H9 (cell line): ENCODE data around the gene THOP1. TPM values are rescaled to one million over a fixed set of nuclear protein-coding genes. Genes with fewer than 3 reads are reported as not detected.

Source experiments
- DNase-seq: peaks from one replicate; pipeline ENCODE4 v3.0.0-alpha.2; 2017
- H2AFZ ChIP-seq: one replicate; pipeline ENCODE4 v1.6.1; 2013; ENCODE audit warnings: mild to moderate bottlenecking, low read length, control low read depth, moderate library complexity
- H2AK5ac ChIP-seq: 2 replicates; pipeline ENCODE4 v1.6.1; 2013; ENCODE audit warnings: low read length, control low read depth, mixed read lengths; ENCODE audit not compliant: insufficient read length
- H2BK120ac ChIP-seq: one replicate; pipeline ENCODE4 v1.6.1; 2013; ENCODE audit warnings: low read depth, mild to moderate bottlenecking, low read length, control low read depth, inconsistent platforms; ENCODE audit not compliant: poor library complexity, severe bottlenecking
- H2BK12ac ChIP-seq: 2 replicates; pipeline ENCODE4 v1.6.1; 2013; ENCODE audit warnings: low read length, control low read depth, mixed read lengths, low read depth; ENCODE audit not compliant: insufficient read length
- H2BK15ac ChIP-seq: 2 replicates; pipeline ENCODE4 v1.6.1; 2013; ENCODE audit warnings: low read depth, low read length, control low read depth
- H2BK20ac ChIP-seq: one replicate; pipeline ENCODE4 v1.6.1; 2013; ENCODE audit warnings: low read depth, mild to moderate bottlenecking, low read length, control low read depth, inconsistent platforms; ENCODE audit not compliant: poor library complexity, severe bottlenecking
- H2BK5ac ChIP-seq: 2 replicates; pipeline ENCODE4 v1.6.1; 2013; ENCODE audit warnings: low read length, control low read depth, mixed read lengths; ENCODE audit not compliant: insufficient read length
- H3K14ac ChIP-seq: 2 replicates; pipeline ENCODE4 v1.6.1; 2013; ENCODE audit warnings: low read length, control low read depth; ENCODE audit not compliant: insufficient read depth
- H3K18ac ChIP-seq: 2 replicates; pipeline ENCODE4 v1.6.1; 2013; ENCODE audit warnings: low read depth, mild to moderate bottlenecking, mixed read lengths, low read length, control low read depth; ENCODE audit not compliant: insufficient read length
- H3K23ac ChIP-seq: 2 replicates; pipeline ENCODE4 v1.6.1; 2013; ENCODE audit warnings: low read length, control low read depth, mixed read lengths, low read depth; ENCODE audit not compliant: insufficient read length
- H3K23me2 ChIP-seq: 2 replicates; pipeline ENCODE4 v1.6.1; 2013; ENCODE audit warnings: low read depth, mild to moderate bottlenecking, mixed read lengths, low read length, control low read depth; ENCODE audit not compliant: insufficient read length, poor library complexity, severe bottlenecking
- H3K27ac ChIP-seq: 2 replicates; pipeline ENCODE4 v1.5.1; 2013; ENCODE audit warnings: low read length, control low read depth, mixed read lengths, low read depth; ENCODE audit not compliant: insufficient read length
- H3K27me3 ChIP-seq: 2 replicates; pipeline ENCODE4 v1.6.1; 2013; ENCODE audit warnings: low read length, control low read depth, inconsistent platforms; ENCODE audit not compliant: insufficient read depth
- H3K4ac ChIP-seq: 2 replicates; pipeline ENCODE4 v1.6.1; 2013; ENCODE audit warnings: low read depth, mild to moderate bottlenecking, control low read depth, inconsistent platforms, low read length, moderate library complexity
- H3K4me1 ChIP-seq: 2 replicates; pipeline ENCODE4 v1.6.1; 2013; ENCODE audit warnings: low read length, control low read depth, inconsistent platforms; ENCODE audit not compliant: insufficient read depth
- H3K4me2 ChIP-seq: 2 replicates; pipeline ENCODE4 v1.6.1; 2013; ENCODE audit warnings: low read length, control low read depth, mixed read lengths; ENCODE audit not compliant: insufficient read length, insufficient read depth
- H3K56ac ChIP-seq: 2 replicates; pipeline ENCODE4 v1.6.1; 2013; ENCODE audit warnings: low read depth, mild to moderate bottlenecking, mixed read lengths, low read length, control low read depth; ENCODE audit not compliant: insufficient read length
- H3K79me1 ChIP-seq: 2 replicates; pipeline ENCODE4 v1.6.1; 2013; ENCODE audit warnings: low read depth, mild to moderate bottlenecking, moderate library complexity, low read length, control low read depth, inconsistent platforms; ENCODE audit not compliant: insufficient read depth, poor library complexity, severe bottlenecking
- H3K79me2 ChIP-seq: 2 replicates; pipeline ENCODE4 v1.6.1; 2013; ENCODE audit warnings: low read length, control low read depth, inconsistent platforms; ENCODE audit not compliant: insufficient read depth
- H3K9ac ChIP-seq: 2 replicates; pipeline ENCODE4 v1.6.1; 2013; ENCODE audit warnings: low read length, control low read depth, mixed read lengths; ENCODE audit not compliant: insufficient read length; ENCODE audit errors: extremely low read depth
- H3K9me3 ChIP-seq: one replicate; pipeline ENCODE4 v1.6.1; 2013; ENCODE audit warnings: low read depth, low read length, inconsistent platforms; ENCODE audit not compliant: control insufficient read depth
- H3T11ph ChIP-seq: one replicate; pipeline ENCODE4 v1.6.1; 2013; ENCODE audit warnings: mild to moderate bottlenecking, low read length, control low read depth, inconsistent platforms
- H4K20me1 ChIP-seq: one replicate; pipeline ENCODE4 v1.6.1; 2013; ENCODE audit not compliant: control insufficient read depth, insufficient read length, insufficient read depth
- H4K5ac ChIP-seq: 2 replicates; pipeline ENCODE4 v1.6.1; 2013; ENCODE audit warnings: low read depth, mild to moderate bottlenecking, mixed read lengths, low read length, control low read depth; ENCODE audit not compliant: insufficient read length
- H4K8ac ChIP-seq: replicated peaks from 2 replicates; pipeline ENCODE4 v1.6.1; 2013; ENCODE audit warnings: low read length, control low read depth, mixed read lengths, low read depth; ENCODE audit not compliant: insufficient read length
- H4K91ac ChIP-seq: 2 replicates; pipeline ENCODE4 v1.6.1; 2013; ENCODE audit warnings: low read depth, mild to moderate bottlenecking, moderate library complexity, mixed read lengths, low read length, control low read depth; ENCODE audit not compliant: insufficient read length
- H3K27ac Mint-ChIP-seq, 3 experiments: 2 replicates in 2 of 3; 3 replicates in 1 of 3; pipeline ENCODE4 v1.8.0; 2020 to 2021; ENCODE audit warnings: mixed read lengths in 3 of 3, mild to moderate bottlenecking in 1 of 3, moderate library complexity in 1 of 3
- H3K27me3 Mint-ChIP-seq: 2 replicates; pipeline ENCODE4 v1.8.0; 2021; ENCODE audit warnings: low read depth, mild to moderate bottlenecking, moderate library complexity, mixed read lengths
- H3K36me3 Mint-ChIP-seq, 3 experiments: 2 replicates in 2 of 3; 3 replicates in 1 of 3; pipeline ENCODE4 v1.8.0; 2020 to 2021; ENCODE audit warnings: low read depth in 3 of 3, mixed read lengths in 3 of 3; ENCODE audit not compliant: insufficient read depth in 1 of 3
- H3K4me1 Mint-ChIP-seq, 2 experiments: 2 replicates each; pipeline ENCODE4 v1.8.0; 2020; ENCODE audit warnings: mixed read lengths in 2 of 2
- H3K4me3 Mint-ChIP-seq, 2 experiments: 2 replicates in 1 of 2; 3 replicates in 1 of 2; pipeline ENCODE4 v1.8.0; 2020 to 2021; ENCODE audit warnings: mild to moderate bottlenecking in 2 of 2, mixed read lengths in 2 of 2, moderate library complexity in 1 of 2
- H3K9me3 Mint-ChIP-seq, 2 experiments: 2 replicates in 1 of 2; 3 replicates in 1 of 2; pipeline ENCODE4 v1.8.0; 2020; ENCODE audit warnings: mild to moderate bottlenecking in 2 of 2, mixed read lengths in 2 of 2, moderate library complexity in 1 of 2
- CTCF ChIP-seq: fragments of 200-600 bp; sonication (generic); conservative IDR thresholded peaks from 3 replicates; pipeline ENCODE4 v1.8.0; 2021; ENCODE audit warnings: antibody characterized with exemption, mild to moderate bottlenecking
- WGBS: extraction: QIAGEN DNeasy Blood & Tissue Kit; methylation state at CpG from one replicate; pipeline ENCODE4 v1.1.7; 2013; ENCODE audit warnings: missing lambda C conversion rate, low lambda C conversion rate, mixed read lengths; ENCODE audit not compliant: insufficient read length; ENCODE audit errors: extremely low coverage; 5-methylcytosine and 5-hydroxymethylcytosine counted together
- total RNA-seq: library from RNA; stranded (reverse); gene quantifications from 2 replicates; pipeline ENCODE4 v1.2.1, GENCODE V29; 2021

Gene THOP1
- total RNA-seq, 1 experiment from 2014 or later, result 150 TPM

GRCh38 chr19:2755811-2756210, 29.5 kb upstream of the THOP1 start:
- Histone ChIP-seq H2BK5ac (no peak overlapping the region), H2BK120ac (no peak overlapping the region), H2AFZ (no peak overlapping the region), H4K8ac (no peak overlapping the region), H3T11ph (no peak overlapping the region), H3K4ac (no peak overlapping the region), H2BK12ac (no peak overlapping the region), H3K4me2 (no peak overlapping the region), H2AK5ac (no peak overlapping the region), H3K23ac (no peak overlapping the region), H3K9me3 (no peaks in the 10 kb centered on the region), H3K27ac (no peak overlapping the region), H3K14ac (no peak overlapping the region), H3K18ac (no peak overlapping the region), H3K27me3 (no peaks in the 10 kb centered on the region), H2BK20ac (no peak overlapping the region), H4K20me1 (no peaks in the 10 kb centered on the region), H4K91ac (no peak overlapping the region), H2BK15ac (no peak overlapping the region), H3K79me1 (no peaks in the 10 kb centered on the region), H3K9ac (no peak overlapping the region), H3K79me2 (no peaks in the 10 kb centered on the region), H3K56ac (no peak overlapping the region), H3K23me2 (no peaks in the 10 kb centered on the region), H3K4me1 (no peaks in the 10 kb centered on the region), H4K5ac (no peak overlapping the region)
- Mint-ChIP-seq H3K4me1 (no peaks in the 10 kb centered on the region), H3K9me3 (no peaks in the 10 kb centered on the region), H3K27me3 (peaks cover 2% of the 10 kb centered on the region; the same call in 1 of the 2 replicates), H3K27ac (peak overlapping the region in 1 of 3 experiments; percentile 42; a peak in 1 of 7 replicates), H3K4me3 (no peak overlapping the region), H3K36me3 (peaks cover 13 to 65% (median 50%) of the 10 kb centered on the region in 3 experiments; a peak in 6 of 7 replicates)
- DNase-seq, result no peak
- WGBS, result no CpG with 5 or more reads among the region's 16 CpGs
- no peak for TF ChIP-seq CTCF
